Tibial nerve (tissue), 4 donors: ENCODE measurements around the gene U2AF1L4. TPM values are rescaled to one million over a fixed set of nuclear protein-coding genes. Genes with fewer than 3 reads are reported as not detected.

Experiments used
- DNase-seq, 2 donors: peaks; one replicate each; pipeline ENCODE4 v3.0.0-alpha.2; 2019; ENCODE audit warnings: low spot score in 2 of 2
- H3K27ac ChIP-seq, 4 donors: fragments of 200-600 bp; sonication (generic) in 3 of 4; one replicate each; pipeline ENCODE4 v1.5.1; 2017 to 2019; ENCODE audit warnings: mild to moderate bottlenecking in 1 of 4
- H3K27me3 ChIP-seq, 2 donors: fragments of 200-600 bp; sonication (generic) in 1 of 2; one replicate each; pipeline versions ENCODE4 v1.5.1 to v1.6.0; 2017 to 2019
- H3K36me3 ChIP-seq, 3 donors: fragments of 200-600 bp; sonication (generic); one replicate each; pipeline ENCODE4 v1.5.1; 2018 to 2019
- H3K4me1 ChIP-seq, 4 donors: fragments of 200-600 bp; sonication (generic) in 3 of 4; one replicate each; pipeline ENCODE4 v1.5.1; 2017 to 2019
- H3K4me3 ChIP-seq, 4 donors: fragments of 200-600 bp; sonication (generic) in 3 of 4; one replicate each; pipeline ENCODE4 v1.5.1; 2017 to 2019; ENCODE audit warnings: mild to moderate bottlenecking in 1 of 4, moderate library complexity in 1 of 4
- H3K9me3 ChIP-seq, 4 donors: fragments of 200-600 bp; sonication (generic) in 3 of 4; one replicate each; pipeline ENCODE4 v1.5.1; 2017 to 2019
- CTCF ChIP-seq, 5 experiments: fragments of 200-600 bp in 3 of 5; fragments of 450-650 bp in 2 of 5; sonication (generic) in 3 of 5; IDR thresholded peaks; one replicate each; pipeline ENCODE4 v1.5.1; 2016 to 2019; ENCODE audit warnings: antibody characterized with exemption in 5 of 5, mild to moderate bottlenecking in 3 of 5, moderate library complexity in 2 of 5
- EP300 ChIP-seq, 2 donors: sonication (generic); formaldehyde crosslinking; IDR thresholded peaks; one replicate each; pipeline ENCODE4 v1.6.1; 2017; ENCODE audit warnings: antibody characterized with exemption in 2 of 2, mild to moderate bottlenecking in 1 of 2
- POLR2A ChIP-seq, 2 donors: fragments of 450-650 bp; IDR thresholded peaks; one replicate each; pipeline ENCODE4 v1.6.1; 2017; ENCODE audit warnings: antibody characterized with exemption in 2 of 2, mild to moderate bottlenecking in 2 of 2, moderate library complexity in 2 of 2
- WGBS, 2 donors: methylation state at CpG; one replicate each; pipeline ENCODE4 v1.1.5; 2018; 5-methylcytosine and 5-hydroxymethylcytosine counted together
- total RNA-seq, 4 donors: library from RNA; depleted of rRNA; stranded (reverse); fragments of >200 nt; gene quantifications; one replicate each; pipeline ENCODE4 v1.1.0, GENCODE V29; 2016

The U2AF1L4 gene
- total RNA-seq, 4 donors from 2014 or later, result 17.8 to 51.1 (median 43.2) TPM

DNA sequence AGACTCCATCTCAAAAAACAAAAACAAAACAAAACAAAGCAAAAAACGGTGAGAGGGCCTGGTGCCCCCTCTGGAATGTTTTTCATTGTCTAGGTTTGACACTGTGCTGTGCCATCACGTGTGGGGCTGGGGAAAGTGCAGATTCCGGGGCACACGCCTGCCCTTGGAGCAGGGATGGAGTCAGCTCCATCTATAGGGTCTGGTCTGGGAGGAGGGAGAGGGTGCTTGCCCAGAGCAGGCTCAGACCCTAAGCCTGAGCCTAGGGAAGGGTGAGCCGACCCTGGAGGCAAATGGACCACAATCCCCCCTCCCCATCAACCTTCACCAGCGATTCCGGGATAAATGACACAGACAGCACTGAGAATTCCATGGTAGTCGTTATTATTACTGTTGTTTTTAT, 51.8 kb downstream of the U2AF1L4 start:
- no peaks in the 10 kb centered on the region for H3K9me3 ChIP-seq
- TF ChIP-seq POLR2A (IDR thresholded peaks at IDR 0.05), result no peak
- no peak for TF ChIP-seq EP300 (IDR thresholded peaks at IDR 0.05)
- no peak for TF ChIP-seq CTCF (IDR thresholded peaks at IDR 0.05)

More for the DNA sequence above, 51.8 kb downstream of the U2AF1L4 start:
- H3K27me3 ChIP-seq, result no peaks in the 10 kb centered on the region
- no peak overlapping the region for H3K4me3 ChIP-seq
- H3K27ac ChIP-seq, result no peak overlapping the region
- WGBS, 2 donors, result 7 to 21% methylated on average over 7 to 8 of the region's 8 CpGs
- H3K36me3 ChIP-seq, result no peaks in the 10 kb centered on the region
- H3K4me1 ChIP-seq, result no peaks in the 10 kb centered on the region
- no peak for DNase-seq

Other genes with a start within 250 kb of the U2AF1L4 start
- gene DMKN, start 231.8 kb downstream of the U2AF1L4 start, total RNA-seq, result 10 to 100 TPM in 3 of 4 donors, 1 to 10 TPM in 1; 8.2 to 33.5 (median 26.5) TPM
- not detected for gene SBSN, start 217.1 kb downstream of the U2AF1L4 start, total RNA-seq
- gene GAPDHS, start 212.0 kb downstream of the U2AF1L4 start, total RNA-seq, result not detected
- gene TMEM147, start 199.8 kb downstream of the U2AF1L4 start, total RNA-seq, result 100 to 1,000 TPM in 1 of 4 donors, 10 to 100 TPM in 3; 63.8 to 103 (median 68.2) TPM
- under 1 TPM in 1 of 4 donors, not detected in 3; 0.63 TPM for gene ATP4A, start 181.8 kb downstream of the U2AF1L4 start, total RNA-seq
- gene PMIS2, start 159.2 kb downstream of the U2AF1L4 start, total RNA-seq, result not detected
- 10 to 100 TPM in 3 of 4 donors, 1 to 10 TPM in 1; 9.8 to 17.1 (median 11.0) TPM for gene HAUS5, start 132.7 kb downstream of the U2AF1L4 start, total RNA-seq
- gene RBM42, start 116.4 kb downstream of the U2AF1L4 start, total RNA-seq, result 10 to 100 TPM; 77.4 to 88.3 (median 80.0) TPM
- gene ETV2, start 103.7 kb downstream of the U2AF1L4 start, total RNA-seq, result 1 to 10 TPM in 1 of 4 donors, under 1 TPM in 1, not detected in 2; 0.84 to 2.2 TPM
- gene COX6B1, start 97.1 kb downstream of the U2AF1L4 start, total RNA-seq, result 100 to 1,000 TPM; 293 to 338 (median 316) TPM
- gene UPK1A, start 78.9 kb downstream of the U2AF1L4 start, total RNA-seq, result not detected
- gene ZBTB32, start 40.9 kb downstream of the U2AF1L4 start, total RNA-seq, result not detected
- gene KMT2B, start 27.4 kb downstream of the U2AF1L4 start, total RNA-seq, result 10 to 100 TPM; 12.9 to 38.7 (median 25.5) TPM
- 10 to 100 TPM in 2 of 4 donors, 1 to 10 TPM in 2; 4.8 to 25.5 (median 10.7) TPM for gene IGFLR1, start 3.0 kb downstream of the U2AF1L4 start, total RNA-seq
- 10 to 100 TPM; 33.1 to 46.7 (median 40.3) TPM for gene PSENEN, start 233 bp upstream of the U2AF1L4 start, total RNA-seq
- gene LIN37, start 3.2 kb upstream of the U2AF1L4 start, total RNA-seq, result 10 to 100 TPM; 18.1 to 32.7 (median 20.6) TPM
- 100 to 1,000 TPM in 3 of 4 donors, 10 to 100 TPM in 1; 85.2 to 190 (median 124) TPM for gene HSPB6, start 11.6 kb upstream of the U2AF1L4 start, total RNA-seq
- 10 to 100 TPM; 14.2 to 32.7 (median 19.9) TPM for gene PROSER3, start 12.8 kb upstream of the U2AF1L4 start, total RNA-seq
- gene ARHGAP33, start 30.1 kb upstream of the U2AF1L4 start, total RNA-seq, result 10 to 100 TPM in 3 of 4 donors, 1 to 10 TPM in 1; 6.6 to 46.8 (median 26.1) TPM
- gene PRODH2, start 67.4 kb upstream of the U2AF1L4 start, total RNA-seq, result not detected
- gene NPHS1, start 107.1 kb upstream of the U2AF1L4 start, total RNA-seq, result not detected
- gene KIRREL2, start 111.5 kb upstream of the U2AF1L4 start, total RNA-seq, result under 1 TPM in 1 of 4 donors, not detected in 3; 0.44 TPM
- gene APLP1, start 123.2 kb upstream of the U2AF1L4 start, total RNA-seq, result 10 to 100 TPM in 2 of 4 donors, 1 to 10 TPM in 2; 8.7 to 19.7 (median 10.7) TPM
- 10 to 100 TPM; 15.1 to 23.8 (median 21.8) TPM for gene NFKBID, start 155.1 kb upstream of the U2AF1L4 start, total RNA-seq
- gene HCST, start 157.1 kb upstream of the U2AF1L4 start, total RNA-seq, result 10 to 100 TPM; 10.5 to 37.6 (median 15.5) TPM
- gene TYROBP, start 162.9 kb upstream of the U2AF1L4 start, total RNA-seq, result 100 to 1,000 TPM in 3 of 4 donors, 10 to 100 TPM in 1; 41.4 to 122 (median 117) TPM
- gene LRFN3, start 191.0 kb upstream of the U2AF1L4 start, total RNA-seq, result 10 to 100 TPM in 2 of 4 donors, 1 to 10 TPM in 2; 5.0 to 20.4 (median 8.6) TPM
- 10 to 100 TPM; 67.8 to 88.9 (median 77.1) TPM for gene SDHAF1, start 249.8 kb upstream of the U2AF1L4 start, total RNA-seq